Caki2 (cell line): ENCODE data around the gene SUGCT. TPM values are rescaled to one million over a fixed set of nuclear protein-coding genes. Genes with fewer than 3 reads are reported as not detected.
A peak's percentile ranks its signal among the peaks of the same experiment; 100 is the strongest.

Source experiments
- DNase-seq: peaks from one replicate; pipeline ENCODE4 v3.0.0-alpha.2; 2015; ENCODE audit warnings: low read depth
- in situ Hi-C: cut with HindIII; loops from 2 replicates; pipeline ENCODE4 v1.10.0; 2016; ENCODE audit warnings: low sequenced_read_pairs, low pct_unique_long_range_greater_than_20kb, mixed read lengths
- total RNA-seq: library from RNA; depleted of rRNA; stranded (reverse); fragments of >200 nt; shearing (Covaris generic); gene quantifications from 2 replicates; pipeline ENCODE4 v1.2.3, GENCODE V29; 2014; ENCODE audit warnings: low replicate concordance

The SUGCT gene
- total RNA-seq, 1 experiment from 2014 or later: 9.7 TPM

GRCh38 chr7:40288827-40289226 is 154.0 kb downstream of the SUGCT start:
- in situ Hi-C loops: no loop called here
- no peak for DNase-seq

- peak; percentile 25 for DNase-seq
- in situ Hi-C loops: no loop called here
Observed at GRCh38 chr7:40297741-40298311, 163.0 kb downstream of the SUGCT start.

GRCh38 chr7:40298421-40298820 is 163.6 kb downstream of the SUGCT start:
- DNase-seq: no peak
- in situ Hi-C loops: no loop called here

GRCh38 chr7:40299097-40299496 is 164.3 kb downstream of the SUGCT start:
- in situ Hi-C loops: no loop called here
- peak; percentile 56 for DNase-seq

GRCh38 chr7:40300146-40300670 is 165.4 kb downstream of the SUGCT start:
- DNase-seq: no peak

GRCh38 chr7:40301486-40302068 is 166.8 kb downstream of the SUGCT start:
- in situ Hi-C loops: no loop called here
- no peak for DNase-seq

More at GRCh38 chr7:40300146-40300670, 165.4 kb downstream of the SUGCT start:
- in situ Hi-C loops: no loop called here

GRCh38 chr7:40303996-40304395 is 169.2 kb downstream of the SUGCT start:
- in situ Hi-C loops: no loop called here
- no peak for DNase-seq

- in situ Hi-C loops: no loop called here
- peak; percentile 12 for DNase-seq
Observed at GRCh38 chr7:40305229-40305628, 170.4 kb downstream of the SUGCT start.

GRCh38 chr7:40306025-40306424 is 171.2 kb downstream of the SUGCT start:
- in situ Hi-C loops: no loop called here
- DNase-seq: peak; percentile 17

- DNase-seq: peak; percentile 24
- in situ Hi-C loops: no loop called here
Observed at GRCh38 chr7:40306596-40306995, 171.8 kb downstream of the SUGCT start.

- DNase-seq: no peak
- in situ Hi-C loops: no loop called here
Observed at GRCh38 chr7:40310258-40310657, 175.5 kb downstream of the SUGCT start.

GRCh38 chr7:40311307-40311706 is 176.5 kb downstream of the SUGCT start:
- in situ Hi-C loops: no loop called here
- DNase-seq: no peak

- no peak for DNase-seq
- in situ Hi-C loops: no loop called here
Observed at GRCh38 chr7:40315277-40315676, 180.5 kb downstream of the SUGCT start.

GRCh38 chr7:40316176-40316575 is 181.4 kb downstream of the SUGCT start:
- DNase-seq: no peak
- in situ Hi-C loops: no loop called here

- in situ Hi-C loops: no loop called here
Observed at GRCh38 chr7:40324914-40325313, 190.1 kb downstream of the SUGCT start.

GRCh38 chr7:40327113-40327512 is 192.3 kb downstream of the SUGCT start:
- in situ Hi-C loops: no loop called here
- DNase-seq: no peak

More at GRCh38 chr7:40324914-40325313, 190.1 kb downstream of the SUGCT start:
- peak; percentile 27 for DNase-seq

GRCh38 chr7:40327873-40328272 is 193.1 kb downstream of the SUGCT start:
- no peak for DNase-seq
- in situ Hi-C loops: no loop called here

GRCh38 chr7:40329601-40330153 is 194.9 kb downstream of the SUGCT start:
- in situ Hi-C loops: no loop called here
- peak; percentile 53 for DNase-seq

- DNase-seq: no peak
- in situ Hi-C loops: no loop called here
Observed at GRCh38 chr7:40330408-40330807, 195.6 kb downstream of the SUGCT start.

- in situ Hi-C loops: no loop called here
- DNase-seq: no peak
Observed at GRCh38 chr7:40331915-40332314, 197.1 kb downstream of the SUGCT start.
